Measurements from ENCODE around the gene TCAP. TPM values are rescaled to one million over a fixed set of nuclear protein-coding genes. Genes with fewer than 3 reads are reported as not detected.

The TCAP gene
- total and polyA plus RNA-seq, 4 donors = 0.82 to 1.4 (median 1.2) TPM

DNA sequence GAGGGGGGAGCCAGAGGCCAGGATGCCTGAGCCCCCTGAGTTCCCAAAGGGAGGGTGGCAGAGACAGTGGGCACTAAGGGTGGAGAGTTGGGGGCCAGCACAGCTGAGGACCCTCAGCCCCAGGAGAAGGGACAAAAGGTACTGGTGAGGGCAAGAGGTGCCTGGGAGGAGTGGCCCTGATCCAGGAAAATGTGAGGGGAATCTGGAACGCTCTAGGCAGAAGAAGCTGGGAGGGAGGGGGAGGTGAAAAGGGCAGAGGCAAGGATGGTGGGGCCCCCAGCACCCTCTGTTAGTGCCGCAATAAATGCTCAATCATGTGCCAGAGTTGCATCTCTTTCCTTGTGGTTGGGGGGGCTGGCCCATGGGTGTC is 1.1 kb downstream of the TCAP start:
- Histone ChIP-seq H3K27ac (ENCODE audit: low read depth in 1 of 2, low read length in 1 of 2) (peak overlapping the region; percentile 15 to 91), H3K4me3 (no peak overlapping the region), H3K9ac (ENCODE audit: insufficient read depth in 1 of 2, low read length in 2 of 2) (no peak overlapping the region), H3K4me1 (ENCODE audit: control insufficient read depth in 5 of 5, insufficient read depth in 5 of 5, low read length in 5 of 5) (peaks cover 0 to 42% (median 0%) of the 10 kb centered on the region in 5 donors), H3K9me3 (ENCODE audit: control insufficient read depth in 4 of 4, insufficient read depth in 3 of 4, low read length in 3 of 4) (no peaks in the 10 kb centered on the region), H3K27me3 (ENCODE audit: control insufficient read depth in 3 of 3, insufficient read depth in 3 of 3, low read length in 2 of 3) (peaks cover 0 to 10% (median 4%) of the 10 kb centered on the region in 3 donors), H3K36me3 (ENCODE audit: control insufficient read depth in 4 of 4, insufficient read depth in 4 of 4, low read length in 4 of 4) (peaks cover 0 to 15% (median 0%) of the 10 kb centered on the region in 4 donors)
- ATAC-seq (ENCODE audit: insufficient read depth, low FRiP score) (no peak), DNase-seq (peak in 1 of 3 donors; percentile 31)
- 47% methylated on average over 2 of the region's 2 CpGs for WGBS, 2 donors
- TF ChIP-seq, protein P1, sequence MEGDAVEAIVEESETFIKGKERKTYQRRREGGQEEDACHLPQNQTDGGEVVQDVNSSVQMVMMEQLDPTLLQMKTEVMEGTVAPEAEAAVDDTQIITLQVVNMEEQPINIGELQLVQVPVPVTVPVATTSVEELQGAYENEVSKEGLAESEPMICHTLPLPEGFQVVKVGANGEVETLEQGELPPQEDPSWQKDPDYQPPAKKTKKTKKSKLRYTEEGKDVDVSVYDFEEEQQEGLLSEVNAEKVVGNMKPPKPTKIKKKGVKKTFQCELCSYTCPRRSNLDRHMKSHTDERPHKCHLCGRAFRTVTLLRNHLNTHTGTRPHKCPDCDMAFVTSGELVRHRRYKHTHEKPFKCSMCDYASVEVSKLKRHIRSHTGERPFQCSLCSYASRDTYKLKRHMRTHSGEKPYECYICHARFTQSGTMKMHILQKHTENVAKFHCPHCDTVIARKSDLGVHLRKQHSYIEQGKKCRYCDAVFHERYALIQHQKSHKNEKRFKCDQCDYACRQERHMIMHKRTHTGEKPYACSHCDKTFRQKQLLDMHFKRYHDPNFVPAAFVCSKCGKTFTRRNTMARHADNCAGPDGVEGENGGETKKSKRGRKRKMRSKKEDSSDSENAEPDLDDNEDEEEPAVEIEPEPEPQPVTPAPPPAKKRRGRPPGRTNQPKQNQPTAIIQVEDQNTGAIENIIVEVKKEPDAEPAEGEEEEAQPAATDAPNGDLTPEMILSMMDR (IDR thresholded peaks at IDR 0.05; ENCODE audit: control extremely low read depth, extremely low read depth) = no peak

DNA sequence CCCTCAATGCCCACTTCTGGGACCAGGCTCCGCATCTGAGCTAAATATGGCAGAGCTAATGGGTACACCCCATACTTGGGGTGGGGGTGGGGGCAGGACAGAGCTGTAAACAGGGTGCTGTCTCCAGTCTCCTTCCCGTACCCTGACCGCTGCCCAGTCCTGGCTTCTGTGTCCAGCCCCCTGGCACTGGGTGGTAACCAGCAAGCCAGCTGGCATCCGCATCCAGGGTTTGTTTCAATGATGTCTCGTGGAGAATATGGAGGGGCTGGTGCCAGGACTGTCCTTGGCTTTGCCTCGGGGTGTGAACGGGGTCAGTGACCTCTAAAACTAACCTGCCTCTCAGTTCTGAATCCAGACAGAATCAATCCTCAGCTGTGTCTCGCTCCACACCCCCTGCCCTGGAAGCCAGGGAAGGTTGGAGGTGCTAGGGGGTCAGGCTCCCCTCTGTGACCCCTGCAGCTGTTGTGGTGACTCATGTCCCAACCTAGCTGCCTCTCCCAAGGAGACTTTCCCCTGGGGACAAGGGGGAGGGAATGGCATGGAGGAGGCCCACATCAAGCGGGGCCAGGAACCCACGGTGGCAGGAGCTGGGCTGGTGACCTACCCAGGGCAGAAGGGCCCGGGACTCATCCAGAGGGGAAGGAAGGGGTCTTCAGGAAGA is 1.6 kb downstream of the TCAP start:
- WGBS, 2 donors = 55 to 61% methylated on average over 11 of the region's 11 CpGs
- no peak for ATAC-seq (ENCODE audit: insufficient read depth, low FRiP score)
- no peaks in the 10 kb centered on the region for H3K9me3 ChIP-seq (ENCODE audit: control insufficient read depth in 4 of 4, insufficient read depth in 3 of 4, low read length in 3 of 4)
- H3K36me3 ChIP-seq (ENCODE audit: control insufficient read depth in 4 of 4, insufficient read depth in 4 of 4, low read length in 4 of 4) = peaks cover 0 to 10% (median 0%) of the 10 kb centered on the region in 4 donors
- peaks cover 0 to 37% (median 0%) of the 10 kb centered on the region in 5 donors for H3K4me1 ChIP-seq (ENCODE audit: control insufficient read depth in 5 of 5, insufficient read depth in 5 of 5, low read length in 5 of 5)
- H3K4me3 ChIP-seq = no peak overlapping the region
- no peak for DNase-seq
- TF ChIP-seq, protein P1 (IDR thresholded peaks at IDR 0.05; ENCODE audit: control extremely low read depth, extremely low read depth) = no peak
- H3K9ac ChIP-seq (ENCODE audit: insufficient read depth in 1 of 2, low read length in 2 of 2) = no peak overlapping the region
- H3K27me3 ChIP-seq (ENCODE audit: control insufficient read depth in 3 of 3, insufficient read depth in 3 of 3, low read length in 2 of 3) = peaks cover 0 to 10% (median 5%) of the 10 kb centered on the region in 3 donors
- peak overlapping the region; percentile 58 to 91 for H3K27ac ChIP-seq (ENCODE audit: low read depth in 1 of 2, low read length in 1 of 2)

DNA sequence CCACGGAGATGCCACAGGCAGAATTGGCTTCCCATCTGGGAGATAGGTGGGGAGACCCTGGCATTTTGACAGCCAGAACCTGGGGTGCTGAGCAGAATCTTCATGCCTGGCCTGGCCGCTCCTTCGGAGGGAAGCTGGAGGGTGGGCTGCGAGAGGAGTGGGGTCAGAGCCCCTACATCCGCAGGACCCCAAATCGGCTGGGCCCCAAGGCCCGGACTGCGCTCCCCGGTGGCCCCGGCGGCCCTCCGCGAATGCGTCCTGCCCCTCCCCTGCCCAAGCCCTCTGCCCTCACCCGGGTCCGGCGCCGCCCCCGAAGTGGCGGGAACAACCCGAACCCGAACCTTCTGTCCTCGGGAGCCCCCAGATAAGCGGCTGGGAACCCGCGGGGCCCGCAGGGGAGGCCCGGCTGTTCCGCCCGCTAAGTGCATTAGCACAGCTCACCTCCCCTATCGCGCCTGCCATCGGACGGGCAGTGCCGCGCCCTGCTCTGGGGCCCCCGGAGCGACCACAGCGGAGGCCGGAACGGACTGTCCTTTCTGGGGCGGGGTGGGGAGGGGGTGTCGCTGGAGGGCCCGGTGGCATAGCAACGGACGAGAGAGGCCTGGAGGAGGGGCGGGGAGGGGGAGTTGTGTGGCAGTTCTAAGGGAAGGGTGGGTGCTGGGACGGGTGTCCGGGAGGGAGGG is 2.3 kb downstream of the TCAP start:
- DNase-seq = peak in 1 of 3 donors; percentile 32
- Histone ChIP-seq H3K27me3 (ENCODE audit: control insufficient read depth in 3 of 3, insufficient read depth in 3 of 3, low read length in 2 of 3) (peaks cover 0 to 10% (median 7%) of the 10 kb centered on the region in 3 donors), H3K9me3 (ENCODE audit: control insufficient read depth in 4 of 4, insufficient read depth in 3 of 4, low read length in 3 of 4) (no peaks in the 10 kb centered on the region), H3K27ac (ENCODE audit: low read depth in 1 of 2, low read length in 1 of 2) (peak overlapping the region; percentile 58 to 91), H3K36me3 (ENCODE audit: control insufficient read depth in 4 of 4, insufficient read depth in 4 of 4, low read length in 4 of 4) (peaks cover 0 to 8% (median 0%) of the 10 kb centered on the region in 4 donors), H3K4me1 (ENCODE audit: control insufficient read depth in 5 of 5, insufficient read depth in 5 of 5, low read length in 5 of 5) (peaks cover 0 to 31% (median 0%) of the 10 kb centered on the region in 5 donors), H3K4me3 (no peak overlapping the region), H3K9ac (ENCODE audit: insufficient read depth in 1 of 2, low read length in 2 of 2) (no peak overlapping the region)
- WGBS, 2 donors = 9 to 12% methylated on average over 43 to 49 of the region's 49 CpGs
- TF ChIP-seq, protein P1 (IDR thresholded peaks at IDR 0.05; ENCODE audit: control extremely low read depth, extremely low read depth) = no peak
- ATAC-seq (ENCODE audit: insufficient read depth, low FRiP score) = no peak

All from lung (tissue), 12 donors.